ENCODE data around the gene SPAG17. TPM values are rescaled to one million over a fixed set of nuclear protein-coding genes. Genes with fewer than 3 reads are reported as not detected.

The SPAG17 gene
- total RNA-seq, 6 donors from 2014 or later = 0.26 to 94.3 (median 11.3) TPM

GRCh38 chr1:118073648-118074435 is 111.2 kb downstream of the SPAG17 start:
- Histone ChIP-seq H3K36me3 (no peaks in the 10 kb centered on the region), H3K4me3 (no peak overlapping the region)
- ATAC-seq (ENCODE audit: low FRiP score in 2 of 2) = no peak

DNA sequence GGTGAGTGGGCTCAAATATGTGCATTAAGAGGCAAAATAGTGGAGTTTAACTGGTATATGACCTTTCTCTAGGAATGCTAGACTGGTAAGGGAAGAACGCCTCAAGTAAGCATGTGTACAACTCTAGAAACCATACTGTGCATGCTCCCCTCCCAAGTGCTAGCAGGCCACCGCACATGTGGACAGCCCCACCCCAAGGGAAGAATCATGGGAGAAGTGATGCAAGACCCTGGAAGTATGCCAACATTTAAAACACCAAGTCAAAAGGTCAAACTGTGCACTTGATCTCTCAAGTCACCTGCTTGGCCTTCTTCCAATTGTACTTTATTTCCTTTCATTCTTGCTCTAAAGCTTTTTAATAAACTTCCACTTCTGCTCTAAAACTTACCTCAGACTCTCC is 135.0 kb downstream of the SPAG17 start:
- Histone ChIP-seq H3K36me3 (no peaks in the 10 kb centered on the region), H3K9me3 (no peaks in the 10 kb centered on the region), H3K27ac (no peak overlapping the region), H3K27me3 (no peaks in the 10 kb centered on the region), H3K4me3 (no peak overlapping the region), H3K4me1 (no peaks in the 10 kb centered on the region)
- DNase-seq (no peak), ATAC-seq (ENCODE audit: low FRiP score in 2 of 2) (no peak)
- TF ChIP-seq CTCF (IDR thresholded peaks at IDR 0.05) (no peak), EP300 (IDR thresholded peaks at IDR 0.05) (no peak), POLR2A (IDR thresholded peaks at IDR 0.05) (no peak), POLR2AphosphoS5 (IDR thresholded peaks at IDR 0.05) (no peak)
- WGBS, 2 donors = 63 to 65% methylated on average over 2 of the region's 2 CpGs

More at GRCh38 chr1:118073648-118074435, 111.2 kb downstream of the SPAG17 start:
- Histone ChIP-seq H3K9me3 (no peaks in the 10 kb centered on the region), H3K27ac (no peak overlapping the region), H3K4me1 (no peaks in the 10 kb centered on the region), H3K27me3 (no peaks in the 10 kb centered on the region)
- TF ChIP-seq POLR2A (IDR thresholded peaks at IDR 0.05) (no peak), EP300 (IDR thresholded peaks at IDR 0.05) (no peak), POLR2AphosphoS5 (IDR thresholded peaks at IDR 0.05) (no peak), CTCF (IDR thresholded peaks at IDR 0.05) (no peak)
- WGBS, 2 donors = 53 to 54% methylated on average over 9 of the region's 9 CpGs
- DNase-seq = no peak

DNA sequence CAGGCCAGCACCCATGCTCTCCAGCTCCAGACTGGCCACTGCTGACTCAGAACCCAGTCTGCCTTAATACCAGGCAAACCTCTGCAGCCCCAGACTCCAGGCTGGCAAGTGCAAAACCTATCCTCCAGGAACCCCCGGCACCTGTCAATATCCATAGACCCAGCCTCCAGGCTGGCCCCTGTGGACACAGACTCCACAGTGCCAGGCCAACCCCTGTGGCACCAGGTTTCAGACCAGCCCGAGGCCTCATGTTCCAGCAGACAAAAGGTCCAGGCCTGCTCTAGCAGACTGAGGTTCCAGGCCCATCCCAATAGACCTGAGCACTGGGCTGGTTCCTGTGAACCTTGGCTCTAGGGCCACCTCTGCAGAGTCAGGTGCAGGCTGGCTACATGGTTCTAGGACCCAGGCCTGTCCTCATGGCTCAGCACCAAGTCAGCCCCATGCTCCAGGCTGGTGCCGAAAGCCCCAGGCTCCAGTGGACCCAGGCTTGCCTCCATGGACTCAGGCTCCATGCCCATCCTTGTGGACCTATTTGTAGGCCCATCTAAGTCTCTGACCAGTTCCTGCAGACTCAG is 137.3 kb downstream of the SPAG17 start:
- TF ChIP-seq POLR2A (IDR thresholded peaks at IDR 0.05) = no peak
- no peak for TF ChIP-seq EP300 (IDR thresholded peaks at IDR 0.05)
- TF ChIP-seq CTCF (IDR thresholded peaks at IDR 0.05) = no peak
- no peak for TF ChIP-seq POLR2AphosphoS5 (IDR thresholded peaks at IDR 0.05)
- H3K27me3 ChIP-seq = no peaks in the 10 kb centered on the region
- ATAC-seq (ENCODE audit: low FRiP score in 2 of 2) (peak; percentile 14 to 30), DNase-seq (peak in 1 of 2 donors; percentile 21)
- no peaks in the 10 kb centered on the region for H3K9me3 ChIP-seq
- H3K27ac ChIP-seq = no peak overlapping the region
- WGBS, 2 donors = 100% methylated on average over 2 of the region's 3 CpGs; no CpG with 5 or more reads in 1 of the 2 donors
- no peak overlapping the region for H3K4me3 ChIP-seq
- H3K36me3 ChIP-seq = no peaks in the 10 kb centered on the region
- H3K4me1 ChIP-seq = no peaks in the 10 kb centered on the region

GRCh38 chr1:118047006-118047649 is 137.9 kb downstream of the SPAG17 start:
- 96 to 100% methylated on average over 2 to 3 of the region's 3 CpGs for WGBS, 2 donors
- peak in 1 of 2 donors; percentile 31 for DNase-seq
- Histone ChIP-seq H3K27me3 (no peaks in the 10 kb centered on the region), H3K9me3 (no peaks in the 10 kb centered on the region), H3K27ac (no peak overlapping the region), H3K36me3 (no peaks in the 10 kb centered on the region), H3K4me1 (no peaks in the 10 kb centered on the region), H3K4me3 (no peak overlapping the region)
- ATAC-seq (ENCODE audit: low FRiP score in 2 of 2) = peak; percentile 10 to 34
- TF ChIP-seq POLR2AphosphoS5 (IDR thresholded peaks at IDR 0.05) = no peak
- TF ChIP-seq CTCF (IDR thresholded peaks at IDR 0.05) = no peak
- TF ChIP-seq EP300 (IDR thresholded peaks at IDR 0.05) = no peak
- TF ChIP-seq POLR2A (IDR thresholded peaks at IDR 0.05) = no peak
